Brain microvascular endothelial cell (primary cell): ENCODE measurements around the gene OR4F17.
"Not testable (repeated sequence)": the region's sequence is repeated elsewhere in the genome, so short reads cannot be mapped to it uniquely, and the experiment has no call there.

Experiments used
- DNase-seq: peaks from one replicate; pipeline ENCODE4 v3.0.0-alpha.2; 2020
- H3K27ac ChIP-seq: fragments of 250-450 bp; sonication (Bioruptor Pico); 2 replicates; pipeline ENCODE4 v1.5.1; 2020; ENCODE audit warnings: mild to moderate bottlenecking, moderate library complexity
- H3K27me3 ChIP-seq: fragments of 250-450 bp; sonication (Bioruptor Pico); replicated peaks from 2 replicates; pipeline ENCODE4 v1.5.1; 2020; ENCODE audit warnings: mild to moderate bottlenecking
- H3K36me3 ChIP-seq: fragments of 250-450 bp; sonication (Bioruptor Pico); replicated peaks from 2 replicates; pipeline ENCODE4 v1.5.1; 2020; ENCODE audit warnings: mild to moderate bottlenecking
- H3K4me3 ChIP-seq: 2 replicates; pipeline ENCODE4 v1.5.1; 2011; ENCODE audit warnings: low read depth, mild to moderate bottlenecking, control low read depth, low read length, moderate library complexity
- in situ Hi-C: cut with HindIII; loops from 2 replicates; pipeline ENCODE4 v1.10.0; 2017; ENCODE audit warnings: low sequenced_read_pairs, low pct_ligation_motif_present

The OR4F17 gene, protein sequence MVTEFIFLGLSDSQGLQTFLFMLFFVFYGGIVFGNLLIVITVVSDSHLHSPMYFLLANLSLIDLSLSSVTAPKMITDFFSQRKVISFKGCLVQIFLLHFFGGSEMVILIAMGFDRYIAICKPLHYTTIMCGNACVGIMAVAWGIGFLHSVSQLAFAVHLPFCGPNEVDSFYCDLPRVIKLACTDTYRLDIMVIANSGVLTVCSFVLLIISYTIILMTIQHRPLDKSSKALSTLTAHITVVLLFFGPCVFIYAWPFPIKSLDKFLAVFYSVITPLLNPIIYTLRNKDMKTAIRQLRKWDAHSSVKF

DNA sequence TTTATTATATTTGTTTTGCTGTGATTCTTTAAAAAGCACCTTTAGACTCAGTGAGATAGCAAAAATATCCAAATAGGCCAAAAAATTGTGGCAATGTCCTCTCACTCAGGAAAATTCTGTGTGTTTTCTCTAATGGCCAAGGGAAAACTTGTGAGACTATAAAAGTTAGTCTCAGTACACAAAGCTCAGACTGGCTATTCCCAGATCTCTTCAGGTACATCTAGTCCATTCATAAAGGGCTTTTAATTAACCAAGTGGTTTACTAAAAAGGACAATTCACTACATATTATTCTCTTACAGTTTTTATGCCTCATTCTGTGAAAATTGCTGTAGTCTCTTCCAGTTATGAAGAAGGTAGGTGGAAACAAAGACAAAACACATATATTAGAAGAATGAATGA, at the start of gene OR4F17:
OR4F17 (plus strand) TSS at position 301 of the 400 bp plus-strand sequence. CDS start 3,575 bp downstream, outside the sequence.
- in situ Hi-C loops, H3K27me3 ChIP-seq, H3K27ac ChIP-seq, DNase-seq, H3K36me3 ChIP-seq, H3K4me3 ChIP-seq: not testable (repeated sequence)

DNA sequence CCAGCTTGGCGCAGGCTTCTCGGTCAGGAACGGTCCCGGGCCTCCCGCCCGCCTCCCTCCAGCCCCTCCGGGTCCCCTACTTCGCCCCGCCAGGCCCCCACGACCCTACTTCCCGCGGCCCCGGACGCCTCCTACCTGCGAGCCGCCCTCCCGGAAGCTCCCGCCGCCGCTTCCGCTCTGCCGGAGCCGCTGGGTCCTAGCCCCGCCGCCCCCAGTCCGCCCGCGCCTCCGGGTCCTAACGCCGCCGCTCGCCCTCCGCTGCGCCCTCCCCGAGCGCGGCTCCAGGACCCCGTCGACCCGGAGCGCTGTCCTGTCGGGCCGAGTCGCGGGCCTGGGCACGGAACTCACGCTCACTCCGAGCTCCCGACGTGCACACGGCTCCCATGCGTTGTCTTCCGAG, 36.1 kb upstream of the OR4F17 start:
- H3K27me3 ChIP-seq, H3K36me3 ChIP-seq, DNase-seq, H3K27ac ChIP-seq, in situ Hi-C loops, H3K4me3 ChIP-seq: not testable (repeated sequence)

DNA sequence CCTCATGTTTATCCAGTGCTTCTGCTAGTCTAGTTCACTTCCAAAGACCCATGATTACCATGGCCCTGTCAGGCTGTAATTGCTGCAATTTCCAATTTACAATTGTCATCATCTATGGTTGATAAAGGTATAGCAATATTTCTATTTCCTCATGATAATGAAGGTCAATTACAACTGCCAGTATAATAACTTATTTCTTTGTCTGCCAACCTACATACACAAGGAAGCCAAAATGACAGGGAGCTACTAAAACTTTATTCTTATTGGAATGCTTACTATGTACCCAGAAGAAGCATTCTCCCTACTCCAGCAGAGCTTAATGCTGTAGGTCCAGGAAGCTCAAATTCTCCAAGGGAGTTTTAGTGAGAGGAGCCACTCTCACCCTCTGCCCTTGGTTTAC, 24.0 kb upstream of the OR4F17 start:
- H3K4me3 ChIP-seq, DNase-seq, H3K27me3 ChIP-seq, H3K36me3 ChIP-seq, H3K27ac ChIP-seq, in situ Hi-C loops: not testable (repeated sequence)

DNA sequence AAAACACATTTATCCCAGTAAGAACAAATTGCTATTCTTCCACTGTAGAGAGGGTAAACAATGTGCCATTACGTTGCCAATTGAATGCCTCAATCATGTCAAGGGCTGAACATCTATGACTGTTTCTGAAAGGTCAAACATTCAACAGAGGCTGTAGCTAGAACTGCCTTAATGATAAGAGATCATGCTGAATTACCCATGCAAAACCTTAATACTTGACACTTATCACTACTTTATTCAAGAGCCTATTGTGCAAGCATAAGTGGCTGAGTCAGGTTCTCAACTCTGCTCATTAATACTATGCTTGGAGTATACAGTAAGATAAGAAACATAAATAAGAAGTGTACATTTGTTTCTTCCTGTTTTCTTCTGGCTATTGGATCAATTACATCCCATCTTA, 23.3 kb upstream of the OR4F17 start:
- in situ Hi-C loops, H3K4me3 ChIP-seq, H3K27me3 ChIP-seq, H3K36me3 ChIP-seq, DNase-seq, H3K27ac ChIP-seq: not testable (repeated sequence)

DNA sequence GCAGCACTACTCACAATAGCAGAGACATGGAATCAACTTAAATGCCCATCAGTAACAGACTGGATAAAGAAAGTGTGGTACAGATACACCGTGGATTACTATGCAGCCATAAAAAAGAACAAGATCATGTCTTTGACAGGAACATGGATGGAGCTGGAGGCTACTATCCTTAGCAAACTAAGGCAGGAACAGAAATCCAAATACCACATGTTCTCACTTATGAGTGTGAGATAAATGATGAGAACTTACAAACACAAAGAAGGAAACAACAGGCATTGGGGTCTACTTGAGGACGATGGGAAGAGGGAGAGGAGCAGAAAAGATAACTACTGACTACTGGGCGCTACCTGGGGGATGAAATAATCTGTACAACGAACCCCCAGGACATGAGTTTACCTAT, 16.2 kb upstream of the OR4F17 start:
- DNase-seq, H3K27me3 ChIP-seq, in situ Hi-C loops, H3K4me3 ChIP-seq, H3K27ac ChIP-seq, H3K36me3 ChIP-seq: not testable (repeated sequence)

DNA sequence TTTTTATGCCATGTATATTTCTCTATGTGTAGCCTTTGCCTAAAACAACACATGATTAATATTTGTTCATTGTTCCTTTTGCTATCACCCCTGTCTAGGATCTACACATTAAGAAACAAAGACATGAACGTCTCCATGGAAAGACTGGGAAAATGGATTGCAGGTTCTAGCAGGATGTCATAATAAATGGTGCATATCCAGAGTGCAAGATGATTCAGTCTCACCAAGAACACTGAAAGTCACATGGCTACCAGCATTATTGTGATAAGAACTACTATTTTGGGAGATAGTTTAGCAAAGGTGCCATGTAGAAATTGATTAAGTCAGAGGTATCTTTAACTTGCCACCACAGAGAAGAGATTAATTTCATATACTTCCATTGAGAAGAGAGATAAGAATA, 12.1 kb upstream of the OR4F17 start:
- H3K27ac ChIP-seq, in situ Hi-C loops, H3K36me3 ChIP-seq, DNase-seq, H3K4me3 ChIP-seq, H3K27me3 ChIP-seq: not testable (repeated sequence)

DNA sequence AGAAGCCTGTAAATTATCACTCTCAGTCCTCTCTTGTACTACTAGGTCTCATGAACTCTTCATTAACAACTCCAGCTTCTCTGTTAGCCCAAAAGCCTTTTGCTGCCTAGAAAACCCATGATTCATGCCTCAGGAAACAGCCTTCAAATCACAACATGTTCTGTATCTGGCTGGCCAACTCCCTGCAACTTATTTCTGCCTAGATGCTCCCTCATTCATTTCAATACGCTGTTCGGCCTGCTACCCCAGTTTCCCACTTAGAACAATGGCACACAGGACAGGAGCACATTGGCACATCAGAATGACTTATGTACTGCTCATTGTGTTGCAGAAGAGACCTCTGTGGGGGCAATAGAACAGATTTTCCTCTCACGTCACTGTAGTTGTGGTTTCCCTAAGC, 9.3 kb upstream of the OR4F17 start:
- H3K27me3 ChIP-seq, H3K4me3 ChIP-seq, H3K27ac ChIP-seq, H3K36me3 ChIP-seq, in situ Hi-C loops, DNase-seq: not testable (repeated sequence)

DNA sequence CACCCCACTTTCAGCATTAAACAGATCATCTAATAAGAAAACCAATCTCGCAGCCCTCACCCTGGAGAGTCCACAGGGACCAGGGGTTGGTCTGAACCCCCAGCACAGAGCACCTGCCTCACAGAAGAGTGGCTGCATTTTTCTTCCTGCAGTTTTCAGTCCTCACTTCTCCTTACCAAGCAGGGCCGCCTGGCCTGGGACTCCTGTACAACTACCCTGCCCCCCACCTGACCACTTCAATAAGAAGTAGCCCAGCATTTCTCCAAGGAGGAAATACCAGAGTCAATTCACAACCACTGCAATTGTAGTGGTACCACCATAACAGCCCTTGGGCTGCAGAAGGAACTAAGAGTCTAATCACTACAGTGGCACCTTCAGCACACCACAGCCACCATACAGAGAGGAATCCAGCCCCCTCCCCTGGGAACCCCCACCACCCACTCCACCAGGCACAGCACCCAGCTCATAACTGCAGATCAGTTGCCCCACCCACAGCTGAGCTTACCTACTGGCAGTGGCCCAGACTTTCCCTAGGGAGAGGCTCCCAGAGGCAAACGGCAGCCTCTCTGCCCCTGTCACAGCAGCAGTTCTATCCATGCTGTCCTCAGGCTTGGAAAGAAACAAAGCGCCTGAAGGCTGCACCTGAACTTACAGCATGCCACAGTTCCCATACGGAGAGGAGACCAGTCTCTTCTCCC, 13.7 kb downstream of the OR4F17 start:
- H3K27me3 ChIP-seq, DNase-seq, in situ Hi-C loops, H3K4me3 ChIP-seq, H3K27ac ChIP-seq, H3K36me3 ChIP-seq: not testable (repeated sequence)
